NOMO-1 treated with DMSO at 0.1 percent for 48 hours (cell line): ENCODE results near the gene KRTAP5-6.

ENCODE experiments used
- DNase-seq: peaks from one replicate; lab custom pipeline; 2025; ENCODE audit not compliant: unreplicated experiment; lab: John Stamatoyannopoulos, UW

KRTAP5-6 gene

DNA sequence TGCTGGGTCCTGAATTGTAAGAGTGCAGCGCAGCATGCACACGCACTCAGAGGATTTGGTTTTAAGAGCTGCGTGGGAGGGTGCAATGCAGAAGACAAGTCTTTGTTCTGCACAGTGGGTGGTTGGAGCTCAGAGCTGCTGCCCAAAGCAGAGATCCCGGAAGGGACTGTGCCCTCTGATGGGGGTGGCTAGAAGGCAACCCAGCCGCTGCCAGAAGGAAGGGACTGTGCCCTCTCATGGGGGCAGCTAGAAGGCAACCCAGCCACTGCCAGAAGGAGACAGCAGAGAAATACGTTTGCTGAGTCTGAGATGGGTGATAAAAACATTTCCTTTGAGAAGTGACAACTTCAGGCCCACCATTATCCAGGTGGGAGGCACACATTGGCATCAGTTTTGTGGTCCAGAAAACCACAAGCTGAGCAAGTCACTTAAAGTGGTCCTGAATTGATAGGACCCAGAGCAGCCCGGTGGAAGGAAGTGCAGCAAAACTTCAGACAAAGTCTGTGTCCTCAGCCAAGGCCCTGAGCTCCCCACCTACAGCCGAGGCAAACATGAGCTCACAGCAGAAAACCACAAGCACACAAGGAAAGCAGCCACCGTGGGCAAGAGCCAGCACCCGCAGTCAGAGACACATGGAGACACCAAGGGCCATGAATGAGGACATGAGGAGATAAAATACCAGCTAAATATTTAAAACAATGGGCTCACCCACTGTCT is 4.3 kb downstream of the KRTAP5-6 start:
- no peak for DNase-seq

DNA sequence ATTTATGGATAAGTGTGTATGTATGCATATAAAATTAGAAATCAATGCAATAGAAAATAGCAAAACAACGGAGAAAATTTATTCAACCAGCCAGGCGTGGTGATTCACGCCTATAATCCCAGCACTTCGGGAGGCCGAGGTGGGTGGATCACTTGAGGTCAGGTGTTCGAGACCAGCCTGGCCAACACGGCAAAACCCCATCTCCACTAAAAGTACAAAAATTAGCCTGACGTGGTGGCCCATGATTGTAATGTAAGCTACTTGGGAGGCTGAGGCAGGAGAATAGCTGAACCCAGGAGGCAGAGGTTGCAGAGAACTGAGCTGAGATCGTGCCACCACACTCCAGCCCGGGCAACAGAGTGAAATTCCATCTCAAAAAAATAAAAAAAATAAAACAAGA is 5.5 kb downstream of the KRTAP5-6 start:
- DNase-seq: no peak

DNA sequence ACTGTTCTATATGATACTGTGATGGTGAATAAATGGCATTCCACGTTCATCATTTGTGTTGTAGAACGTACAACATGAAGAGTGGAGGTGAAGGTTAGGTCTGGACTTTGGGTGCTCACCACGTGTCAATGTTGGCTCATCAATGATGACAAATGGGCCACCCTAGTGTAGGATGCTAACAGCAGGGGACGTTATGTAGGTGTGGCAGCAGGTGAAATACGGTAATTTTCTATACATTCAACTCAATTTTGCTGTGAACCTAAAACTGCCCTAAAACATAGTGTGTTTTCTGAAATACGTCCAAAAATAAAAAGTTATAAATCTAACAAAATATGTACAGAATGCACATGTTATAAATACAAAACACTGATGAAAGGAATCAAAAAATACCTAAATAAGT is 6.2 kb downstream of the KRTAP5-6 start:
- DNase-seq: no peak

DNA sequence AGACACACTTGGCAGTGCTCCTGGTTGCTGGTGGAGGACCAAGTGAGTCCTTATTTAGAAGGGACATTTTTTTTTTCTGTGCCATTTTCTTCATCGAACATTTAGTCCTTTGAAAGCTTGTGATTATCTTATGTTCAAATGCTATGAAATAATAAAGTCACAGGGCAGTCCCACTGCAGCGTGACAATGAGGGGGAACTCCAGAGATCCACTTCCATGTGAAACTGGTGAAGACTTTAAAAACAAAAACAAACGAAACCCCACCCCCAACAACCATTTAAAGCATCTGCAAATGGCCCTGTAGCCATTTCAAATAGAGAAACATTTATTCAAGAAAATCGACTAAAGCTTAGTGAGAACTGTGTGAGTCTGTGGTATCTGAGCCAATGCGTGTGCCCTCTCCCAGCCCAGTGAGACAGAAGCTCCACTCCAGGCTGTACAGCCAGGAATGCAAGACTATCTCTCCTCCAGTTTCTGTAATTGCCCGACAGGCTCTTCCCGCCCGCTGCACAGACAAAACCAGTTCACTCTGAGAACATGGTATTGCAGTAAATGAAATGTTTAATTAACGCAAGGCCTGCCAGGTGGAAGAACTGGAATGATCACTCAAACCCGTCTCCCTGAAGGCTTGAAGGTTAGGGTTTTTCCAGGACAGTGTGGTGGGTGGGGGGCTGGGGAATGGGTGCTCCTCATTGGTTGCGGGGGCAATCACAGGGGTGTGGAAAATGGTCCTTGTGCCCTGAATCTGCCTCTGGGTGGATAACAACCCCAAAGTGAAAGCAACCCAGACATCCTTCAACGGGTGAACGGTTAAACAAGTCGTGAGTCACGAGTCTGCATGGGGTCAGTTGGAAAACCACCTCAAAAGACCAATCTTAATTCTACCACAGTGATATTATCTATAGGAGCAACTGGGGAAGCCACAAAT is 8.4 kb downstream of the KRTAP5-6 start:
- no peak for DNase-seq

DNA sequence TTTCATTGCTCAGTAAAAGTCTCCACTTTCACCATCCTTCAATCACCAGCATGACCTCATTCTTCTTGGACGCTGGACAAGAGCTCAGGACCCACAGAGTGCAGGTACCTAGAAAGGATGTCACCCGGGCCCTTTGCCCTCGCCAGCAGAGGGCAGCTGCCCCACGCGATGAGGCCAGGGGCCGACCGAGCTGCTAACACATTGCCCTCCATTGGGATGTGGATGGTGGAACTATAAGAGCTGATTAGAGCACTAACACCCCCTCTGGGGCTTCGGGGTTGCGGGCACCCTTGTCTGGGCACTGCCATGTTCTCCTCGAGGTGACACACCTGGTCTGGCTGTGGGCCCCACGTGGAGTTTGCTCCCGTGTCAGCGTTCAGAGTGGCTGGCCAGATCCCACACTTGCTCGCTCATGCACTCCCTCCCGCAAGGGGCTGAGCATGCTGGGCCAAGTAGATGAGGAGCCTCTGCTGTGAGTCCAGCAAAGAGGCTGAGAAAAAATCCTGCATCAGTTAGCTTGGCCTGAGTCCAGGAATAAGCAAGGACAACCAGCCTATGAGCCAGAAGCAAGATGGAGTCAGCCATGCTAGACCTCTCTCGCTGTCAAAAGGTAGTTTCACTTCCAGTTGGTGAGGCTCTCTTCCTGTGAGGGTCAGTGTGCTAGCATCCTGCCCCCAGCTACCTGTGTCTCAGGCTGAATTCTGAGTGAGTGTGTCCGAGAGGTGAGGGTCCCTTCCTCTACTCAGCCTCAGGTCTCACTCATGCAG is 9.8 kb downstream of the KRTAP5-6 start:
- DNase-seq: peak; percentile 31

DNA sequence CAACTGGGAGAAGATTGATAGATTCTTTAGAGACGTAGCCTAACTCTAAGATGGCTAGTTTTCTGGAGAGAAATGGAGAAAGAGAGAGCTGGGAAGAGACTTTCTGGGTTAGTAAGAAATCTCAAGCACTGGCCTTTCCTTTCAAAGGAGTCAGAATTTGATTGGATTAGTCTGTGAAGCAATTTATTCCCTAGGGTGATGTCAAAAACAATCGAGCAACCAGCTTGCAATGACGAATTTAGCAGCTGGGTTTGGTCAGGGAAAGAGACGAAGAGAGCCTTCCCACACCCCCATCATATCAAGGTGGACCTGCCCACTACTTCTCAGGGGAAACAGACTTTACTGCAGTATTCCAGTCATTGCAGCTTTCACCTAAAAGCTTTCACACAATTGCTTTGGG is 10.8 kb downstream of the KRTAP5-6 start:
- DNase-seq: no peak

DNA sequence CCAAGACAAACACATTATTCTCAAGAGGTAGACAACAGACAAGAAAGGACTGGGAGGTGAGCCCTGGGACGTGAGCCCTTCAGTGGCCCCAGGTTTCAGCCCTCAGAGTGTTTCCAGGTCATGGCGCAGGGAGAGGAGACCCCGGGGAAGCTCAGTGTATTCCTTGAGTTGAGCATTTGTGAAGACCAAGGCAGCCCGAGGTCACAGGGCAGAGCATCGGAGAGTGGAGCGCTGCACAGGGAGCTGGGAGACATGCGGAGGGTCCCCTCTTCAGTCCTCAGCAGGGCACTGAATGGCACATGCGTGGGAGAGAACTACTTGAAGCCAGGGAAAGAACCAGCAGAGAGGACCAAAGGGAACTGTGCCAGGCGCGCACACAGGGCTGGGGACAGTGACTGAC is 11.7 kb downstream of the KRTAP5-6 start:
- DNase-seq: no peak

DNA sequence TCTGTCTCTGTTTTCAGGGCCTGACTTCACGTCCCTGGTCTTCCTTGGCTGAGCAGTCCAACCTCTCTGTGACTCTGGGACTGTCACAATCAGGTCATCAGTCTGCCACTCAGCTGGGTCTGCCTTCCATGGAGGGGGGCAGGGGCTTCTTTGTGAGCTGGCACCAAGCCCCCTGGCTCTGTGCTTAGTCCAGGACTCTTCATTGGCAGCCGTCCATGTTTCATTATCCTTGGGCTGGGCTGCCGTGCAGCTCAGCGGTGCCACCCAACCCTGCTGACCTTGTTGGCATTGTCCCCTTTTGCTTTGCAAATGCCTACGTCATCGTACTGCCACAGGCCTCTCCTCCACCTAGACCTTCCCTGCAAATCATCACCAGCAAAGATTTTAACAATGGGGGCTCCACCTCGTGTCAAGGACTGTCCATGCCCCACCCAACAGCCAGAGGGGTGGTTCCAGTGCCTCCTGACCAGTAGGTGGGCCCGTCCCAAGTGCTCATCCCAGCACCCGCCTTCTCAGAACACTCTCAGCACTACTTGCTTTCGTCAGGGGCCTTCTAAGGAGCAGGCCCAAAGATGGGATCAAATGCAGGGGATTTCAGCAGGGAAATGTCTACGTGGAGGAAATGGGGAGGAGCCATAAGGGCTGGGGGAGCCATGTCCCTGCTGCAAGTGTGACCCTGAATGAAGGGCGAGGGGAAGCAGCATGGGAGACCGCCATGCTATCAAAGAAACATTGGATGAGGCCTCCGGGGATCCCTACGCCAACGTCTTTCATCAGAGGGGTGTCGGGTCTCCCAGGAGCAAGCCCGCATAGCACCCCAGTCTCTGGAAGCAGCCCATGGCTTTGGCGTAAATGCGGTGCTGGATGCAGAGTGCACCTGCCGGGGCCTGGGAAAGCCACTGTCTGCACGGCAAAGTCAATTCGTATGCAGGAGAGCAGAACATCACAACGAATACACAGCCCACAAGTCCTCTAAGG is 18.2 kb downstream of the KRTAP5-6 start:
- DNase-seq: no peak

DNA sequence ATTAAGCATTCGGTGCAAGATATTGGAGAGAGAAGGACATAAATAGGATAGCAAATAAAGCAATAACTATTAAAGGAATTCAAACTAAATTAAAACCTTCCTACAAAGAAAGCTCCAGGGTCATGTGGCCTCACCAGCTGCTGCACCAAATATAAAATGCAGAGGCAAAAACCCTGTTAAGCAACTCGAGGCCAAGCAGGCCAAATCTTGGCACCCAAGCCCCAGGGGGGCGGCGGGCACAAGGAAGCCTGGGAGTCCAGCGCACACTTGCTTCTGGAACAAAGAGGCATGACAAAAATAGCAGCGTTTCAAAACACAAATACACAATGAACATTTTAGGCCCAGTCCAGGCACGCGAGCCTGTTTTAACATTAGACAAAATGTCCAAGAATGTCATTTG is 20.8 kb downstream of the KRTAP5-6 start:
- DNase-seq: no peak

DNA sequence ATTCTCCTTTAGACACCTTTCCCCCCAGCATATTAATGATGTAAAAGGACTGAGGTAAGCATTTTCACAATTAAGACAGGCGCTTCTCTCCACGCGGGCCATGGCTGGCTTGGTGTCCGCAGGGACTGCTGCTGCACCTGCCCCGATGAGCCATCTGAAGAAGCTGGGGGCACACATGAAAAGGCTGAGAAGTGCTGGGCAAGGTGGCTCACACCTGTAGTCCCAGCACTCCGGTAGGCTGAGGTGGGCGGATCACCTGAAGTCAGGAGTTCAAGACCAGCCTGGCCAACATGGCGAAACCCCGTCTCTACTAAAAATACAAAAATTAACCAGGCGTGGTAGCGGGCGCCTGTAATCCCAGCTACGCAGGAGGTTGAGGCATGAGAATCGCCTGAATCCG is 21.3 kb downstream of the KRTAP5-6 start:
- no peak for DNase-seq

DNA sequence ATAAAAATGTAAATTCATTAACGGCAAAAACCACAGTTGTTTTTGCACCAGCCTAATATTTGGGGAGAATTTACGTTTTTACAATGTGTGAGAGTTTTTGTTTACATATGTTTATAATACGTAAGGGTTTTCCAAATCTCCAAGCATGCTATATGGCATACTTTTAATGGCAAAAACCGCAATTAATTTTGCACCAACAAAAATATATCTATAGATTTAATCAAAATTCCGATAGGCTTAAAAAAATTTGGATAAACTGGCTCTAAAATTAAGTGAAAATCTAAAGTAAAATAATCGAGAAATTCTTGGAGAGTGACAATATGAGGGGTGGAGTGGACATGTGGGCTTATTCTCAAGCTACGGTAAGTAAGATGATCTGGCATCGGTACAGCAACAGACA is 22.8 kb downstream of the KRTAP5-6 start:
- DNase-seq: no peak

DNA sequence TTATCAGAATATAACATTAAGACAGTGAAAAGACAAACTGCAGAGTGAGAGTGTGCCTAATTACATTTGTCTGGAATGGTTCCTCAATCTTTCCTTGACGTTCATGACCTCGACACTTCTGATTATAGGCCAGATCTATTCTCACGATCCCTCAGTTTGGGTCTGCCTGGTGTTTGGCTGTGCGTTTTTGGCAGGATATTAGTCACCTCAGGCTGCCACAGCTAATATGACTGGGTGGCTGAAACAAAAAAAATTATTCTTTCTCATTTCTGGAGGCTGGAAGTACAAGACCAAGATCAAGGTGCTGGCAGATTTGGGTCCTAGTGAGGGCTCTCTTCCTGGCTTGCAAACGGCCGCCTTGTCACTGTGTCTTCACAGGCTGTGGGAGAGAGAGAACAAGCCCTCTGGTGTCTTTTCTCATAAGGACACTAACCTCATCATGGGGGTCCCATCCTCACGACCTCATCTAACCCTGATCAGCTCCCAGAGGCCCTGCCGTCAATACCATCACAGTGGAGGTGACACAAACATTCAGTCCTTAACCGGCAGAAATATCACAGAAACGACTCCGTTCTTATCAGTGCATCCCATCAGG is 30.2 kb downstream of the KRTAP5-6 start:
- no peak for DNase-seq

DNA sequence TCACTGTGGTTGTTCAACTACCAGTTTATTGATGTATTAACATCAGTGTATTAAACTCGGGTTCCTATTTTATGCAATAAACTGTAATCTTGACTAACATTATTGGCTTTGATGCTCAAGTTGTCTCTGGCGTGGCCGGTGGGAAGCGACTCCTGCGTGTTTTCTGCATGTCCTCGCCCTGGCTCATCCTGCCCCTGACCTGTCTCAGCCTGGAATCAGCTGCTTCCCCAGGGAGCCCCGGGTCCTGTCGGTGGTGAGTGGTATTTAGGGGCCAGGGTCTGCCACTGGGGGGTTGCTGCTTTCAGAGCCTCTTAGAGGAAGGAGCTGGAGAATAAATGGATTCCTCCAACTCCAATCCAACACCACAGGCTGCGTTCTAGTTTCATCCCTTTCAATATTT is 30.9 kb downstream of the KRTAP5-6 start:
- DNase-seq: no peak

DNA sequence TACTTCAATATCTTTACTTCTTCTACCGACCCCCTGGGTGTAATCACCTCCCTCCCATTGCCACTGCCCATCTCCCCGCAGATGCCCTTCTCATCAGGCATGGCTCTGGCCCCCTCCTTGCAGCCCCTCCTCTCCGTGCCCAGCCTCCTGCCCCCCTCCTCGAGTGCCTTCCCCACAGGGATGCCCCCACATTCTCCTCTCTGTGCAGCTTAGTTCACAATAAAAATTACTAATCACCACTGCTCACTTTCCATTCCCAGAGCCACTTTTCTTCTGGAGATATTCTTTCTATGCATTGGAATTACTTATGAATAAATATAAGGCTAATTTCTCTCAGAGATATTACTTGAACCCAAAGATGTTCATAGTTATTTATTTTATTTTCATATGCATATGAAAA is 31.3 kb downstream of the KRTAP5-6 start:
- DNase-seq: no peak

DNA sequence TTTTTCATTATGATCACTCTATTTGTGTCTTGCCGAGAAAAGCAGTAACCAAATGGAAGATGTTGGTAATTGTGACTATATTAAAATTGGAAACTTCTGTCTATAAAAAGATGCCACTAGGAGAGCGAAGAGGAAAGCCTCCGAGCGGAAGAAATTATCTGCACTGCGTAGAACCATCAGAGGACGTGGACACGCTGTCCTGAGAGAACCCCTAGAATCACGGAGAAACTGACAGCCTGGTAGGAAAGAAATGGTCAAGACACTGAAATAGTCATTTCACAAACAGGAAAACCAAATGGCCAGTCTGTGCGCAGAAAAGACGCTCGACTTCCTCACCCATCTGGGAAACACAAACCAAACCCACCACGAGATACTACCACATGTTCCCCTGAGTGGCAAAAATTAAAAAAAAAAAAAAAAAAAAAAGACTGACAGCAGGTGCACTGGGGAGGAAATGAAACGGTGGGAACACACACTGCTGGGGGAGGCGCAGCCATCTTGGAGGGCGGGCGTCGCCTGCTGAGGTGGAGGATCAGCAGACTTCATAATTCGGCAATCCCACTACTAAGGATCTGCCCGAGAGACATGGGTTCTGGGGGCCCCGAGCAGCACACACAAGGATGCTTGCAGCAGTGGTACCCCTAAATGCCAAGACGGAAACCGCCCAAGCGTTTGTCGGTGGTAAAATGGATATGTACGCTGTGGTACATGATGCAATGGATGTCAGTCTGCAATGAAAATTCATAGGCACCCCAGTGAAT is 32.1 kb downstream of the KRTAP5-6 start:
- DNase-seq: peak; percentile 25

DNA sequence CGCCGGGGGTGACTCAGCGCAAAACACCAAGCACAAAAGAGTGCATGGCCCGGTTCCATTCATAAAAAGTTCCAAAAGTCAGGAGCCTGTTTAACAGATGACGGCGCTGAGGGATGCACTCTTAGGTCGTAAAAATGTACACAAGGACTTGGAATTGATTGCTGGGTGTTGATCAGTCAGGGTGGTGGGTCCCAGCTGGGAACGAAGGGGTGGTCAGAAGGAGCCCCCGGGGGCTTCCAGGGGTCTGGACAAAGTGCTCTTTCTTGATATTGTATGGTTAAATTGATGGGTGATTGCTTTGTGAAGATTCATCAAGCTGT is 32.7 kb downstream of the KRTAP5-6 start:
- no peak for DNase-seq

DNA sequence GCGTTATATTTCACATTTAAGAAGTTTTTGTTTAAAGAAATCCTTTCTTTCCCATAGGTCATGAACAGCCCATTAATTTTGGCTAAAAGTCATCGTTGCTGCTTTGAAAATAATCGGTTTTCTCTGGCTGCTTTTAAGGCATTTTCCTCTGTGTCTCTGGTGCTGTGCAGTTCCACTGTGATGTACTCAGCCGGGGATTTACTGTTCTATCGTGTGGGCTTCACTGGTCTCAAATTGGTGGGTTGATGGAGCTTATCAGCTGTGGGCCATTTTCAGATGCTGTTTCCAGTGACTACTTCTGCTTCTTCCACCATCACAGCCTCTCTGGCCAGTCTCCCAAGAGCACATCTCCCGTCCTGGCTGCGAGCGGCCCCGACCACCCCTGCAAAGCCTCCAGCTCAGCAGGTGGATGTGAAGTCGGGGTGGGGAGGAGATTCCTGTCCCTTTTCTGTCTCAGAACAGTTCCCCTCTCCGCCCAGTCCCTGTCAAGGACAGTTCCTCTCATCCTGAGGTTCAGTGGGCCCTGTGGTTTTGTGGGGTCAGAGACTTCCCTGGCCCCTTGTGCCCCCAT is 33.1 kb downstream of the KRTAP5-6 start:
- no peak for DNase-seq

DNA sequence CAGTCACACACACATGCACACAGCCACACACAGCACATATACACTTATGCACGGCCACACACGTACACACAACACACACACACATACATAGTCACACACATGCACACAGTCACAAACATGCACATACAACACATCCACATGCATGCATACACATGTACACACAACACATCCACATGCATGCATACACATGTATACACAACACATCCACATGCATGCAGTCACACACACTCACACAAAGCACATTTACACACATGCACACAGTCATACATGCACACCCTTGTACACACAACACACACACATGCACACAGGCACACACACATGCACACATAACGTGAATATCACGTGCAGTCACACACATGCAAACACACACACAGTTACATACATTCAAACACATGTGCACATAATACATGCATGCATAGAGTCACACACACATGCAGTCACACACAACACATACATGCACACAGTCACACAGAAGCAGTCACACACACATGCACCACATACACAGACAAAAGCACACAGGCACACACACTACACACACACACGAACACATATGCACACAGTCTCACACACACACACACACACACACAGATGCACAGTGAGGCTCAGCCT is 34.6 kb downstream of the KRTAP5-6 start:
- DNase-seq: no peak
